Neural progenitor cell (in vitro differentiated cells): Measurements from ENCODE around the gene HSDL2. TPM values are rescaled to one million over a fixed set of nuclear protein-coding genes. Genes with fewer than 3 reads are reported as not detected.
"Not testable (repeated sequence)": the region's sequence is repeated elsewhere in the genome, so short reads cannot be mapped to it uniquely, and the experiment has no call there.

Experiments used
- DNase-seq: peaks from one replicate; pipeline ENCODE4 v3.0.0-alpha.2; 2016; ENCODE audit warnings: low spot score
- H2AFZ ChIP-seq: fragments of 200-600 bp; sonication (generic); replicated peaks from 2 replicates; pipeline ENCODE4 v1.6.1; 2016; ENCODE audit warnings: antibody characterized with exemption
- H3F3A ChIP-seq: fragments of 200-600 bp; sonication (generic); 2 replicates; pipeline ENCODE4 v1.6.1; 2016; ENCODE audit warnings: antibody characterized with exemption, low read depth
- H3K27ac ChIP-seq: fragments of 200-600 bp; sonication (generic); 2 replicates; pipeline ENCODE4 v1.5.1; 2016; ENCODE audit warnings: mild to moderate bottlenecking
- H3K27me3 ChIP-seq: fragments of 200-600 bp; sonication (generic); 2 replicates; pipeline ENCODE4 v1.6.1; 2016; ENCODE audit warnings: mild to moderate bottlenecking, moderate library complexity
- H3K36me3 ChIP-seq: fragments of 200-600 bp; sonication (generic); 2 replicates; pipeline ENCODE4 v1.5.1; 2016
- H3K4me1 ChIP-seq: fragments of 200-600 bp; sonication (generic); 2 replicates; pipeline ENCODE4 v1.6.1; 2016; ENCODE audit warnings: mixed run types
- H3K4me2 ChIP-seq: fragments of 200-600 bp; sonication (generic); 2 replicates; pipeline ENCODE4 v1.6.1; 2016
- H3K4me3 ChIP-seq: fragments of 200-600 bp; sonication (generic); 2 replicates; pipeline ENCODE4 v1.5.1; 2016
- H3K79me2 ChIP-seq: fragments of 200-600 bp; sonication (generic); 2 replicates; pipeline ENCODE4 v1.6.1; 2016; ENCODE audit warnings: low read depth
- H3K9ac ChIP-seq: fragments of 200-600 bp; sonication (generic); 2 replicates; pipeline ENCODE4 v1.6.1; 2016
- H3K9me3 ChIP-seq: fragments of 200-600 bp; sonication (generic); 2 replicates; pipeline ENCODE4 v1.5.1; 2016; ENCODE audit warnings: low read depth
- H4K20me1 ChIP-seq: fragments of 200-600 bp; sonication (generic); 2 replicates; pipeline ENCODE4 v1.6.1; 2016; ENCODE audit warnings: low read depth
- H3K27ac Mint-ChIP-seq: 3 replicates; pipeline ENCODE4 v1.8.0; 2021; ENCODE audit warnings: mixed read lengths
- H3K27me3 Mint-ChIP-seq: 2 replicates; pipeline ENCODE4 v1.8.0; 2022; ENCODE audit warnings: low read depth, mild to moderate bottlenecking, inconsistent platforms, moderate library complexity, mixed read lengths; ENCODE audit not compliant: insufficient read depth
- H3K36me3 Mint-ChIP-seq: 3 replicates; pipeline ENCODE4 v1.8.0; 2021; ENCODE audit warnings: mixed read lengths
- H3K4me1 Mint-ChIP-seq: 3 replicates; pipeline ENCODE4 v1.8.0; 2021; ENCODE audit warnings: mixed read lengths
- H3K4me3 Mint-ChIP-seq: 3 replicates; pipeline ENCODE4 v1.8.0; 2021; ENCODE audit warnings: mild to moderate bottlenecking, moderate library complexity, mixed read lengths
- H3K9me3 Mint-ChIP-seq: 3 replicates; pipeline ENCODE4 v1.8.0; 2020; ENCODE audit warnings: mixed read lengths
- CTCF ChIP-seq: fragments of 200-600 bp; sonication (generic); IDR thresholded peaks from 2 replicates; pipeline ENCODE4 v1.5.1; 2017; ENCODE audit warnings: antibody characterized with exemption, mild to moderate bottlenecking
- EZH2 ChIP-seq: fragments of 200-600 bp; sonication (generic); IDR thresholded peaks from 2 replicates; pipeline ENCODE4 v1.6.1; 2017; ENCODE audit warnings: antibody characterized with exemption, mild to moderate bottlenecking, moderate library complexity
- EZH2phosphoT487 ChIP-seq: fragments of 200-600 bp; sonication (generic); IDR thresholded peaks from 2 replicates; pipeline ENCODE4 v1.6.1; 2017; ENCODE audit warnings: antibody characterized with exemption
- total RNA-seq: library from RNA; depleted of rRNA; stranded (reverse); fragments of >200 nt; gene quantifications from 2 replicates; pipeline ENCODE4 v1.2.3, GENCODE V29; 2015; ENCODE audit warnings: low replicate concordance

Gene HSDL2
- total RNA-seq, 1 donor from 2014 or later: 23.8 TPM

- no peak for DNase-seq
- Mint-ChIP-seq H3K4me1 (no peaks in the 10 kb centered on the region), H3K27ac (no peak overlapping the region), H3K4me3 (no peak overlapping the region), H3K9me3 (peaks cover 56% of the 10 kb centered on the region), H3K36me3 (peaks cover 41% of the 10 kb centered on the region), H3K27me3 (no peaks in the 10 kb centered on the region)
- Histone ChIP-seq H3K4me3 (no peak overlapping the region), H2AFZ (no peak overlapping the region), H4K20me1 (peaks cover 91% of the 10 kb centered on the region), H3K4me2 (no peak overlapping the region), H3K9me3 (no peaks in the 10 kb centered on the region), H3K79me2 (peaks cover 100% of the 10 kb centered on the region), H3K9ac (no peak overlapping the region), H3F3A (no peaks in the 10 kb centered on the region), H3K27me3 (no peaks in the 10 kb centered on the region), H3K27ac (peak overlapping the region; percentile 53), H3K4me1 (peaks cover 20% of the 10 kb centered on the region), H3K36me3 (no peaks in the 10 kb centered on the region)
- TF ChIP-seq EZH2phosphoT487 (no peak), CTCF (no peak), EZH2 (no peak)
Observed at GRCh38 chr9:112506571-112506970, 126.7 kb downstream of the HSDL2 start.

GRCh38 chr9:112507001-112507680 is 127.2 kb downstream of the HSDL2 start:
- no peak overlapping the region for H3K27ac Mint-ChIP-seq
- no peaks in the 10 kb centered on the region for H3K27me3 ChIP-seq
- DNase-seq: no peak
- no peak overlapping the region for H3K4me2 ChIP-seq
- no peak overlapping the region for H3K4me3 ChIP-seq
- no peaks in the 10 kb centered on the region for H3K36me3 ChIP-seq
- H3K9me3 Mint-ChIP-seq: peaks cover 53% of the 10 kb centered on the region
- H3K9me3 ChIP-seq: no peaks in the 10 kb centered on the region
- peaks cover 100% of the 10 kb centered on the region for H3K79me2 ChIP-seq
- no peak for TF ChIP-seq EZH2phosphoT487
- TF ChIP-seq EZH2: no peak
- TF ChIP-seq CTCF: no peak
- H3K9ac ChIP-seq: no peak overlapping the region
- no peaks in the 10 kb centered on the region for H3K4me1 Mint-ChIP-seq
- H3K27ac ChIP-seq: no peak overlapping the region
- H3F3A ChIP-seq: no peaks in the 10 kb centered on the region
- H3K27me3 Mint-ChIP-seq: no peaks in the 10 kb centered on the region
- peaks cover 40% of the 10 kb centered on the region for H3K36me3 Mint-ChIP-seq
- H3K4me1 ChIP-seq: peaks cover 20% of the 10 kb centered on the region
- H4K20me1 ChIP-seq: peaks cover 86% of the 10 kb centered on the region
- H3K4me3 Mint-ChIP-seq: no peak overlapping the region
- H2AFZ ChIP-seq: no peak overlapping the region

GRCh38 chr9:112508377-112508776 is 128.5 kb downstream of the HSDL2 start:
- Histone ChIP-seq H3K36me3 (no peaks in the 10 kb centered on the region), H3K9me3 (no peaks in the 10 kb centered on the region), H3K27me3 (no peaks in the 10 kb centered on the region), H3K4me2 (no peak overlapping the region), H3K4me3 (no peak overlapping the region), H3K9ac (no peak overlapping the region), H3K79me2 (peaks cover 90% of the 10 kb centered on the region), H4K20me1 (peaks cover 76% of the 10 kb centered on the region), H3K27ac (no peak overlapping the region), H3F3A (no peaks in the 10 kb centered on the region), H2AFZ (no peak overlapping the region), H3K4me1 (peaks cover 20% of the 10 kb centered on the region)
- TF ChIP-seq EZH2 (no peak), EZH2phosphoT487 (no peak), CTCF (no peak)
- H3K27me3 Mint-ChIP-seq: no peaks in the 10 kb centered on the region
- no peak for DNase-seq
- H3K4me3 Mint-ChIP-seq: no peak overlapping the region
- peaks cover 38% of the 10 kb centered on the region for H3K36me3 Mint-ChIP-seq
- peaks cover 45% of the 10 kb centered on the region for H3K9me3 Mint-ChIP-seq
- H3K4me1 Mint-ChIP-seq: no peaks in the 10 kb centered on the region
- H3K27ac Mint-ChIP-seq: no peak overlapping the region

GRCh38 chr9:112512377-112512776 is 132.5 kb downstream of the HSDL2 start:
- not testable (repeated sequence) for H3K27ac Mint-ChIP-seq, H3K27me3 Mint-ChIP-seq
- H3K36me3 Mint-ChIP-seq: peaks cover 23% of the 10 kb centered on the region

More at GRCh38 chr9:112512377-112512776, 132.5 kb downstream of the HSDL2 start:
- H3K27ac ChIP-seq, H3K27me3 ChIP-seq, H3K9ac ChIP-seq, DNase-seq, H3K4me1 Mint-ChIP-seq, H3K4me2 ChIP-seq, H2AFZ ChIP-seq, H3K4me3 ChIP-seq, H3K4me3 Mint-ChIP-seq, H3K9me3 ChIP-seq, H3F3A ChIP-seq, H3K36me3 ChIP-seq: not testable (repeated sequence)
- peaks cover 24% of the 10 kb centered on the region for H3K9me3 Mint-ChIP-seq
- H3K4me1 ChIP-seq: peaks cover 35% of the 10 kb centered on the region
- H4K20me1 ChIP-seq: peaks cover 54% of the 10 kb centered on the region
- peaks cover 66% of the 10 kb centered on the region for H3K79me2 ChIP-seq
